Measurements from ENCODE around the gene KRT6C. TPM values are rescaled to one million over a fixed set of nuclear protein-coding genes. Genes with fewer than 3 reads are reported as not detected.

The KRT6C gene
- total RNA-seq, 4 donors from 2014 or later: 23.9 TPM; not detected in 3

- WGBS, 2 donors (ENCODE audit: low coverage in 1 of 2): 90% methylated on average over 29 of the region's 29 CpGs; no CpG with 5 or more reads in 1 of the 2 donors
- H3K9me3 ChIP-seq: no peaks in the 10 kb centered on the region
- intact Hi-C loops (cut with DNase I; ENCODE audit: low total_unique reads) (loop anchor here (10.0 kb wide), 1 partner anchor 145 kb away; no protein-coding TSS in a partner anchor), in situ Hi-C loops (cut with MboI; ENCODE audit: low pct_ligation_motif_present in 1 of 4, low pct_unique_long_range_greater_than_20kb in 1 of 4, low sequenced_read_pairs in 3 of 4) (no loop called here)
- no peak for DNase-seq
- H3K27ac ChIP-seq: no peak within 1 kb of the TSS
- no peaks in the 10 kb centered on the region for H3K36me3 ChIP-seq
- TF ChIP-seq EP300 (IDR thresholded peaks at IDR 0.05; ENCODE audit: low read depth): no peak
- no peak for TF ChIP-seq POLR2A (IDR thresholded peaks at IDR 0.05)
- TF ChIP-seq, protein P1, sequence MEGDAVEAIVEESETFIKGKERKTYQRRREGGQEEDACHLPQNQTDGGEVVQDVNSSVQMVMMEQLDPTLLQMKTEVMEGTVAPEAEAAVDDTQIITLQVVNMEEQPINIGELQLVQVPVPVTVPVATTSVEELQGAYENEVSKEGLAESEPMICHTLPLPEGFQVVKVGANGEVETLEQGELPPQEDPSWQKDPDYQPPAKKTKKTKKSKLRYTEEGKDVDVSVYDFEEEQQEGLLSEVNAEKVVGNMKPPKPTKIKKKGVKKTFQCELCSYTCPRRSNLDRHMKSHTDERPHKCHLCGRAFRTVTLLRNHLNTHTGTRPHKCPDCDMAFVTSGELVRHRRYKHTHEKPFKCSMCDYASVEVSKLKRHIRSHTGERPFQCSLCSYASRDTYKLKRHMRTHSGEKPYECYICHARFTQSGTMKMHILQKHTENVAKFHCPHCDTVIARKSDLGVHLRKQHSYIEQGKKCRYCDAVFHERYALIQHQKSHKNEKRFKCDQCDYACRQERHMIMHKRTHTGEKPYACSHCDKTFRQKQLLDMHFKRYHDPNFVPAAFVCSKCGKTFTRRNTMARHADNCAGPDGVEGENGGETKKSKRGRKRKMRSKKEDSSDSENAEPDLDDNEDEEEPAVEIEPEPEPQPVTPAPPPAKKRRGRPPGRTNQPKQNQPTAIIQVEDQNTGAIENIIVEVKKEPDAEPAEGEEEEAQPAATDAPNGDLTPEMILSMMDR (IDR thresholded peaks at IDR 0.05): no peak
- TF ChIP-seq POLR2AphosphoS5 (IDR thresholded peaks at IDR 0.05): no peak
- no peak within 1 kb of the TSS for H3K4me3 ChIP-seq
- H3K4me1 ChIP-seq: no peaks in the 10 kb centered on the region
- H3K27me3 ChIP-seq: no peaks in the 10 kb centered on the region
These were observed 46.4 kb upstream of the KRT6C start, which contains the start of gene KRT5 for GRCh38 chr12:52519826-52520662. Gene KRT5, minus strand, starts transcription at chr12:52520394. Its CDS starts 98 bp downstream, at chr12:52520296.

DNA sequence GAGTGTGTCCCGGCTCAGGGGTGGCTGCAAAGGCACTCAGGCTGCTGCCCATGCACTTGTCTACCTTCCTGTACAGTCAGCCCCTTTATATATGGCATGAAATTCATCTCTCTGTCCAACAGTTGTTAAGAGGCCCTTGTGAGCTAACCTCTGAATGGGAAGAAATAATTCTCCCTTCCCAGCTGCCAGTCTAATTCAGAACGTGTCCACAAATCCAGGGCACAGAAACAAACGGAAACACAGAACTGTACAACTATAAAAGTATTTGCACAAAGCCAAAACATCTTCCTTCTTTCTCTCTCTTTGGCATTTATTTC is 45.7 kb upstream of the KRT6C start:
- WGBS, 2 donors (ENCODE audit: low coverage in 1 of 2): 51 to 74% methylated on average over 3 of the region's 3 CpGs
- Histone ChIP-seq H3K9me3 (no peaks in the 10 kb centered on the region), H3K36me3 (no peaks in the 10 kb centered on the region), H3K4me1 (no peaks in the 10 kb centered on the region), H3K27ac (no peak overlapping the region), H3K4me3 (no peak overlapping the region), H3K27me3 (no peaks in the 10 kb centered on the region)
- no peak for DNase-seq
- in situ Hi-C loops (cut with MboI; ENCODE audit: low pct_ligation_motif_present in 1 of 4, low pct_unique_long_range_greater_than_20kb in 1 of 4, low sequenced_read_pairs in 3 of 4) (no loop called here), intact Hi-C loops (cut with DNase I; ENCODE audit: low total_unique reads) (loop anchor here (10.0 kb wide), 1 partner anchor 145 kb away; no protein-coding TSS in a partner anchor)
- TF ChIP-seq, protein P1 (IDR thresholded peaks at IDR 0.05): no peak
- no peak for TF ChIP-seq POLR2A (IDR thresholded peaks at IDR 0.05)
- TF ChIP-seq POLR2AphosphoS5 (IDR thresholded peaks at IDR 0.05): no peak

DNA sequence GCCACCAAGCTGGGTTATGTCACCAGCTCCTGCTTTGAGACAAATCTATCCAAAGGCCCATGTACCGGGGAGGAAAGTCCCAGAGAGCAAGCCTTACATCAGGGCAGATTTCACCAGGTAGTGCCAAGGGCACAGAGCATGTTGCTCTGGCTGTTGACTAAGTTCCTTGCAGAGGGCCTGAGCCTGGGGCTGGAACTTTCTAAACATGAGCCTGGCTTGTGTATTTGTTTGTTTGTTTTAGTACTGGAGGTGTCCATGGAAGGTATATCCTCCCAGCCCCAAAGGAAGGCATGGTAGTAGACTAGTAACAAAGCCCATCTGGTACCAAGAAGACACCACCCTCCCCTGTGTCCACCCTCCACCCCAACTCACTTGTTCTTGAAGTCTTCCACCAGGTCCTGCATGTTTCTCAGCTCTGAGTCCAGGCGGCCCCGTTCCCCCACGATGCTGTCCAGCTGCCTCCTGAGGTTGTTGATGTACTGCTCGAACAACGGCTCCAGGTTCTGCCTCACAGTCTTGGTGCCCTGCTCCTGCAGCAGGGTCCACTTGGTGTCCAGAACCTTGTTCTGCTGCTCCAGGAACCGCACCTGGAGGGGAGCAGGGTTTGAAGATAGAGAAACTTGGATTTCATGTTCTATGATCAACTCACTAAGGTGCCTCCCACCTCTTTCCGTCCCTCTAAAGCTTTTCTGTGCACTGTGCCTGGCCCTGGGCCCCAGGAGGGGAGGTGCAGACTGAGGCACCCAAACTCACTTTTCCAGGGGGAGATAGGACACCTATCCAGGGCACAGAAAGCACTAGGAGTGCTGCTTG is 45.2 kb upstream of the KRT6C start:
- whole genome bisulfite sequencing, 2 donors (ENCODE audit: low coverage in 1 of 2): 75 to 87% methylated on average over 2 to 8 of the region's 8 CpGs
- Histone ChIP-seq H3K4me1 (no peaks in the 10 kb centered on the region), H3K9me3 (no peaks in the 10 kb centered on the region), H3K27ac (no peak overlapping the region), H3K27me3 (no peaks in the 10 kb centered on the region), H3K4me3 (no peak overlapping the region), H3K36me3 (no peaks in the 10 kb centered on the region)
- intact Hi-C loops (cut with DNase I; ENCODE audit: low total_unique reads) (loop anchor here (10.0 kb wide), 1 partner anchor 144 kb away; no protein-coding TSS in a partner anchor), in situ Hi-C loops (cut with MboI; ENCODE audit: low pct_ligation_motif_present in 1 of 4, low pct_unique_long_range_greater_than_20kb in 1 of 4, low sequenced_read_pairs in 3 of 4) (no loop called here)
- TF ChIP-seq POLR2AphosphoS5 (IDR thresholded peaks at IDR 0.05): no peak
- TF ChIP-seq, protein P1 (IDR thresholded peaks at IDR 0.05): no peak
- TF ChIP-seq EP300 (IDR thresholded peaks at IDR 0.05; ENCODE audit: low read depth): no peak
- no peak for TF ChIP-seq POLR2A (IDR thresholded peaks at IDR 0.05)
- no peak for DNase-seq

DNA sequence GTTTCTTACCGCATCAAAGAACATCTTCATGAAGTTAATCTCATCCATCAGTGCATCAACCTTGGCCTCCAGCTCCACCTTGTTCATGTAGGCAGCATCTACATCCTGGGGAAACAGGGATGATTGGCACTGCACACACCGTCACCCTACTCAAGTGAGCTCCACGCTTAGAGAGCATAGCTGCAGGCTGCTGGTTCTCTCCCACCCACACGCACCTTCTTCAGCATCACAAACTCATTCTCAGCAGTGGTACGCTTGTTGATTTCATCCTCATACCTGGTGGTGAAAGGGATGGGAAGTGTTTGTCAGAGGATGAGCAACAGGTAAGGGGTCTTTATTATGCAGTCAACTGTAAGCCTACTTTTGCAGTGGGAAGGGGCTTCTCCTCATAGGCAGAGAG is 44.3 kb upstream of the KRT6C start:
- intact Hi-C loops (cut with DNase I; ENCODE audit: low total_unique reads) (loop anchor here (10.0 kb wide), 1 partner anchor 143 kb away; no protein-coding TSS in a partner anchor), in situ Hi-C loops (cut with MboI; ENCODE audit: low pct_ligation_motif_present in 1 of 4, low pct_unique_long_range_greater_than_20kb in 1 of 4, low sequenced_read_pairs in 3 of 4) (no loop called here)
- Histone ChIP-seq H3K27me3 (no peaks in the 10 kb centered on the region), H3K27ac (no peak overlapping the region), H3K9me3 (no peaks in the 10 kb centered on the region), H3K4me3 (no peak overlapping the region), H3K36me3 (no peaks in the 10 kb centered on the region), H3K4me1 (no peaks in the 10 kb centered on the region)
- WGBS, 2 donors (ENCODE audit: low coverage in 1 of 2): 93% methylated on average over 5 of the region's 5 CpGs; no CpG with 5 or more reads in 1 of the 2 donors
- DNase-seq: no peak
- TF ChIP-seq POLR2A (IDR thresholded peaks at IDR 0.05) (no peak), POLR2AphosphoS5 (IDR thresholded peaks at IDR 0.05) (no peak), EP300 (IDR thresholded peaks at IDR 0.05; ENCODE audit: low read depth) (no peak)
- TF ChIP-seq, protein P1 (IDR thresholded peaks at IDR 0.05): no peak

Data from transverse colon (tissue), 4 donors.